ENCODE measurements around the gene SYF2. TPM values are rescaled to one million over a fixed set of nuclear protein-coding genes. Genes with fewer than 3 reads are reported as not detected.

SYF2 gene
- total and polyA plus RNA-seq, 2 experiments from 2014 or later, result 24.6 to 82.6 TPM

DNA sequence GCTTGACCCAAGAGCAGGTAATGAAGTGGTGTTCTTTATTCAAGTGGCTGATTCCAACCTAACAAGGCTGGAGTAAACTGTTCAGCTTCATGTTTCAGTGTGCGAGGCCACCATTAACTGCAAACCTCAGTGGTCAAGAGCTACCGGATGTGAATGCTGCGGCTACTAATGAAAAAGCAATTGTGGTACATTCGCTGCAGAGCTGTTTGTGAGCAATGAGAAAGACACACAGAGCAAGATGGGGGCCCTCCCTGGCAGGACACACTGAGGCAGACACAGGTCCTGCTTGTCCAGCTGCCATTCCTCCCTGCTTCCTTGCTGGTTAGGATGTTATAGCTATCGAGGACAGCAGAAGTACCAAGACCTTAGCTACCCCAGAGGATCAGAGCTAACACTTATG lies 26.1 kb downstream of the SYF2 start:
- Mint-ChIP-seq H3K27ac (no peak overlapping the region), H3K9me3 (no peaks in the 10 kb centered on the region), H3K4me1 (peaks cover 5% of the 10 kb centered on the region), H3K4me3 (no peak overlapping the region), H3K27me3 (ENCODE audit: insufficient read depth, low read depth, poor library complexity) (peaks cover 6% of the 10 kb centered on the region), H3K36me3 (ENCODE audit: low read depth) (no peaks in the 10 kb centered on the region)
- Histone ChIP-seq H3F3A (replicated peaks; ENCODE audit: low read depth) (no peaks in the 10 kb centered on the region), H3K4me1 (ENCODE audit: insufficient read depth) (peaks cover 3% of the 10 kb centered on the region; the same call in 1 of the 2 replicates), H3K36me3 (ENCODE audit: insufficient read depth) (no peaks in the 10 kb centered on the region), H3K9me2 (ENCODE audit: insufficient read depth) (peaks cover 2% of the 10 kb centered on the region; the same call in 1 of the 2 replicates), H4K20me1 (replicated peaks; ENCODE audit: insufficient read depth) (no peaks in the 10 kb centered on the region), H3K27me3 (ENCODE audit: insufficient read depth) (no peaks in the 10 kb centered on the region), H3K4me3 (no peak overlapping the region), H3K27ac (ENCODE audit: low read depth) (no peak overlapping the region), H3K79me2 (replicated peaks; ENCODE audit: insufficient read depth) (no peaks in the 10 kb centered on the region), H3K4me2 (no peak overlapping the region), H2AFZ (no peak overlapping the region)
- ATAC-seq, result no peak
- no peak for DNase-seq (ENCODE audit: low spot score)
- no peak for TF ChIP-seq ZNF331 (CRISPR knock-in tag; IDR thresholded peaks at IDR 0.05; ENCODE audit: low read depth)
- TF ChIP-seq, protein P1, sequence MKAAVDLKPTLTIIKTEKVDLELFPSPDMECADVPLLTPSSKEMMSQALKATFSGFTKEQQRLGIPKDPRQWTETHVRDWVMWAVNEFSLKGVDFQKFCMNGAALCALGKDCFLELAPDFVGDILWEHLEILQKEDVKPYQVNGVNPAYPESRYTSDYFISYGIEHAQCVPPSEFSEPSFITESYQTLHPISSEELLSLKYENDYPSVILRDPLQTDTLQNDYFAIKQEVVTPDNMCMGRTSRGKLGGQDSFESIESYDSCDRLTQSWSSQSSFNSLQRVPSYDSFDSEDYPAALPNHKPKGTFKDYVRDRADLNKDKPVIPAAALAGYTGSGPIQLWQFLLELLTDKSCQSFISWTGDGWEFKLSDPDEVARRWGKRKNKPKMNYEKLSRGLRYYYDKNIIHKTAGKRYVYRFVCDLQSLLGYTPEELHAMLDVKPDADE (IDR thresholded peaks at IDR 0.05), result no peak
- no peak for TF ChIP-seq NANOG (IDR thresholded peaks at IDR 0.05; ENCODE audit: borderline replicate concordance)
- TF ChIP-seq STAT1 (IDR thresholded peaks at IDR 0.05; ENCODE audit: unreplicated experiment), result no peak
- TF ChIP-seq, protein P2, sequence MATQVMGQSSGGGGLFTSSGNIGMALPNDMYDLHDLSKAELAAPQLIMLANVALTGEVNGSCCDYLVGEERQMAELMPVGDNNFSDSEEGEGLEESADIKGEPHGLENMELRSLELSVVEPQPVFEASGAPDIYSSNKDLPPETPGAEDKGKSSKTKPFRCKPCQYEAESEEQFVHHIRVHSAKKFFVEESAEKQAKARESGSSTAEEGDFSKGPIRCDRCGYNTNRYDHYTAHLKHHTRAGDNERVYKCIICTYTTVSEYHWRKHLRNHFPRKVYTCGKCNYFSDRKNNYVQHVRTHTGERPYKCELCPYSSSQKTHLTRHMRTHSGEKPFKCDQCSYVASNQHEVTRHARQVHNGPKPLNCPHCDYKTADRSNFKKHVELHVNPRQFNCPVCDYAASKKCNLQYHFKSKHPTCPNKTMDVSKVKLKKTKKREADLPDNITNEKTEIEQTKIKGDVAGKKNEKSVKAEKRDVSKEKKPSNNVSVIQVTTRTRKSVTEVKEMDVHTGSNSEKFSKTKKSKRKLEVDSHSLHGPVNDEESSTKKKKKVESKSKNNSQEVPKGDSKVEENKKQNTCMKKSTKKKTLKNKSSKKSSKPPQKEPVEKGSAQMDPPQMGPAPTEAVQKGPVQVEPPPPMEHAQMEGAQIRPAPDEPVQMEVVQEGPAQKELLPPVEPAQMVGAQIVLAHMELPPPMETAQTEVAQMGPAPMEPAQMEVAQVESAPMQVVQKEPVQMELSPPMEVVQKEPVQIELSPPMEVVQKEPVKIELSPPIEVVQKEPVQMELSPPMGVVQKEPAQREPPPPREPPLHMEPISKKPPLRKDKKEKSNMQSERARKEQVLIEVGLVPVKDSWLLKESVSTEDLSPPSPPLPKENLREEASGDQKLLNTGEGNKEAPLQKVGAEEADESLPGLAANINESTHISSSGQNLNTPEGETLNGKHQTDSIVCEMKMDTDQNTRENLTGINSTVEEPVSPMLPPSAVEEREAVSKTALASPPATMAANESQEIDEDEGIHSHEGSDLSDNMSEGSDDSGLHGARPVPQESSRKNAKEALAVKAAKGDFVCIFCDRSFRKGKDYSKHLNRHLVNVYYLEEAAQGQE (IDR thresholded peaks at IDR 0.05; ENCODE audit: unreplicated experiment), result no peak
- TF ChIP-seq, protein P3, sequence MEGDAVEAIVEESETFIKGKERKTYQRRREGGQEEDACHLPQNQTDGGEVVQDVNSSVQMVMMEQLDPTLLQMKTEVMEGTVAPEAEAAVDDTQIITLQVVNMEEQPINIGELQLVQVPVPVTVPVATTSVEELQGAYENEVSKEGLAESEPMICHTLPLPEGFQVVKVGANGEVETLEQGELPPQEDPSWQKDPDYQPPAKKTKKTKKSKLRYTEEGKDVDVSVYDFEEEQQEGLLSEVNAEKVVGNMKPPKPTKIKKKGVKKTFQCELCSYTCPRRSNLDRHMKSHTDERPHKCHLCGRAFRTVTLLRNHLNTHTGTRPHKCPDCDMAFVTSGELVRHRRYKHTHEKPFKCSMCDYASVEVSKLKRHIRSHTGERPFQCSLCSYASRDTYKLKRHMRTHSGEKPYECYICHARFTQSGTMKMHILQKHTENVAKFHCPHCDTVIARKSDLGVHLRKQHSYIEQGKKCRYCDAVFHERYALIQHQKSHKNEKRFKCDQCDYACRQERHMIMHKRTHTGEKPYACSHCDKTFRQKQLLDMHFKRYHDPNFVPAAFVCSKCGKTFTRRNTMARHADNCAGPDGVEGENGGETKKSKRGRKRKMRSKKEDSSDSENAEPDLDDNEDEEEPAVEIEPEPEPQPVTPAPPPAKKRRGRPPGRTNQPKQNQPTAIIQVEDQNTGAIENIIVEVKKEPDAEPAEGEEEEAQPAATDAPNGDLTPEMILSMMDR (conservative IDR thresholded peaks at IDR 0.05; ENCODE audit: low read depth in 2 of 2), result no peak
- no peak for TF ChIP-seq CREB1 (CRISPR knock-in tag; IDR thresholded peaks at IDR 0.05; ENCODE audit: low read depth)

DNA sequence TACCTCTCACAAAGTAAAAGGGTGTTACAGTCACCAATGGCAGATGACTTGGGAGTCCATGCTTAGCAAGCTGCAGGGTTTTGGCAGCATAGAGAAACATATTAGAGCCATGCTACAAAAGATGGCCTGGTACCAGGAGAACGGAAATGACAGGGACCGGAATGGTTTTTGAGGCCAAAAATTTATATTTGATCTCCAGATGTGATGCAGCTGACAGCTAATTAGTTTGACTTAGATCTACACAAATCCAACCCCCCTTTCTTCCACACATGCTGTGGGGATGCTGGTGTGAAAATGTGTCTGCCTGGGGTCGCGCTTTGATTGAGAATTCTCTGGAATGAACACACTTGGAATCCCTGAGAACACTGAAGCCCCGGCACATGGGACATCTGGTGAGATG lies 26.5 kb downstream of the SYF2 start:
- no peak overlapping the region for H3K27ac ChIP-seq (ENCODE audit: low read depth)
- no peaks in the 10 kb centered on the region for H4K20me1 ChIP-seq (replicated peaks; ENCODE audit: insufficient read depth)
- no peaks in the 10 kb centered on the region for H3K36me3 ChIP-seq (ENCODE audit: insufficient read depth)
- no peak overlapping the region for H3K4me3 ChIP-seq
- no peak overlapping the region for H3K4me2 ChIP-seq
- H3K79me2 ChIP-seq (replicated peaks; ENCODE audit: insufficient read depth), result no peaks in the 10 kb centered on the region
- no peak for DNase-seq (ENCODE audit: low spot score)
- no peaks in the 10 kb centered on the region for H3K27me3 ChIP-seq (ENCODE audit: insufficient read depth)
- H3F3A ChIP-seq (replicated peaks; ENCODE audit: low read depth), result no peaks in the 10 kb centered on the region
- Mint-ChIP-seq H3K4me1 (peaks cover 5% of the 10 kb centered on the region), H3K27me3 (ENCODE audit: insufficient read depth, low read depth, poor library complexity) (peaks cover 7% of the 10 kb centered on the region), H3K9me3 (no peaks in the 10 kb centered on the region), H3K4me3 (no peak overlapping the region), H3K27ac (no peak overlapping the region), H3K36me3 (ENCODE audit: low read depth) (no peaks in the 10 kb centered on the region)
- H3K9me2 ChIP-seq (ENCODE audit: insufficient read depth), result peaks cover 3% of the 10 kb centered on the region; the same call in 1 of the 2 replicates
- peaks cover 3% of the 10 kb centered on the region; the same call in 1 of the 2 replicates for H3K4me1 ChIP-seq (ENCODE audit: insufficient read depth)
- ATAC-seq, result no peak
- no peak overlapping the region for H2AFZ ChIP-seq
- TF ChIP-seq, protein P1 (IDR thresholded peaks at IDR 0.05), result no peak
- no peak for TF ChIP-seq POLR2AphosphoS5 (IDR thresholded peaks at IDR 0.05; ENCODE audit: low read depth)
- TF ChIP-seq EZH2 (IDR thresholded peaks at IDR 0.05; ENCODE audit: low read depth, unreplicated experiment), result no peak
